ENCODE data around the gene ZNF219.

DNA sequence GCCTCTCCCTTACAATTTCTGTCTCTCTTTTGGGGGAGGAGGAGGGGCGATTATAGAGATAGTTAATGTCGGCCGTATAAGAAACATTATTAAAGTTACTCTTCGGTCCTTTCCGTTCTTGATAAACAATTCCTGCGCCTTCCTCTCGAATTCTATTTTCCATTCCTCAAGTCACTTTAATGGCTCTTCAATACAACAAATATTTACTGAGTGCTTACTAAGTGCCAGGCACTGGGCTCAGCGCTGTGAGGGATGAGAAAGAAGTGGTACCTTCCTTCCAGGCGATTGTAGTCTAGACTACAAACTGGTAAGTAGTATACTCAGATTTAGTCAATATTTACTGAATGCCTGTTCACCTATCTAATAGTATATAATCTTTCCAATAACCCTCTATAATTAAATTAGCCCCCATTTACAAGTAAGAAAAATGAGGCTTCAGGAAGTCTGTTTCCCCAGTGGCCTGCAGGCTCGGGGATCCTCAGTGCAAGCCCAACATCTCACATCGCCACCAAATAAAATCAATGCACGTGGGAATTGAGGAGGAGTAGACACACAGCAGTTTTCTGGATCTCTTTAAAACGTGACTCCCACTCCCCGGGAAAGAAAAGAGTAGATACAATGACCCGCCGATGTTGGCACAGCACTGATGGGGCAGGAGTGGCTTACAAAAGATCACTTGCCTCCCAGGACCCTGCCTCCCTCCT lies 589 bp upstream of the ZNF219 start:
- TF ChIP-seq, protein P1, sequence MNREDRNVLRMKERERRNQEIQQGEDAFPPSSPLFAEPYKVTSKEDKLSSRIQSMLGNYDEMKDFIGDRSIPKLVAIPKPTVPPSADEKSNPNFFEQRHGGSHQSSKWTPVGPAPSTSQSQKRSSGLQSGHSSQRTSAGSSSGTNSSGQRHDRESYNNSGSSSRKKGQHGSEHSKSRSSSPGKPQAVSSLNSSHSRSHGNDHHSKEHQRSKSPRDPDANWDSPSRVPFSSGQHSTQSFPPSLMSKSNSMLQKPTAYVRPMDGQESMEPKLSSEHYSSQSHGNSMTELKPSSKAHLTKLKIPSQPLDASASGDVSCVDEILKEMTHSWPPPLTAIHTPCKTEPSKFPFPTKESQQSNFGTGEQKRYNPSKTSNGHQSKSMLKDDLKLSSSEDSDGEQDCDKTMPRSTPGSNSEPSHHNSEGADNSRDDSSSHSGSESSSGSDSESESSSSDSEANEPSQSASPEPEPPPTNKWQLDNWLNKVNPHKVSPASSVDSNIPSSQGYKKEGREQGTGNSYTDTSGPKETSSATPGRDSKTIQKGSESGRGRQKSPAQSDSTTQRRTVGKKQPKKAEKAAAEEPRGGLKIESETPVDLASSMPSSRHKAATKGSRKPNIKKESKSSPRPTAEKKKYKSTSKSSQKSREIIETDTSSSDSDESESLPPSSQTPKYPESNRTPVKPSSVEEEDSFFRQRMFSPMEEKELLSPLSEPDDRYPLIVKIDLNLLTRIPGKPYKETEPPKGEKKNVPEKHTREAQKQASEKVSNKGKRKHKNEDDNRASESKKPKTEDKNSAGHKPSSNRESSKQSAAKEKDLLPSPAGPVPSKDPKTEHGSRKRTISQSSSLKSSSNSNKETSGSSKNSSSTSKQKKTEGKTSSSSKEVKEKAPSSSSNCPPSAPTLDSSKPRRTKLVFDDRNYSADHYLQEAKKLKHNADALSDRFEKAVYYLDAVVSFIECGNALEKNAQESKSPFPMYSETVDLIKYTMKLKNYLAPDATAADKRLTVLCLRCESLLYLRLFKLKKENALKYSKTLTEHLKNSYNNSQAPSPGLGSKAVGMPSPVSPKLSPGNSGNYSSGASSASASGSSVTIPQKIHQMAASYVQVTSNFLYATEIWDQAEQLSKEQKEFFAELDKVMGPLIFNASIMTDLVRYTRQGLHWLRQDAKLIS (CRISPR knock-in tag; IDR thresholded peaks at IDR 0.05; ENCODE audit: borderline replicate concordance), result no peak
- TF ChIP-seq NR2C2 (CRISPR knock-in tag; IDR thresholded peaks at IDR 0.05) (no peak), ESRRA (CRISPR knock-in tag; IDR thresholded peaks at IDR 0.05; ENCODE audit: borderline replicate concordance) (no peak), NFYB (CRISPR knock-in tag; conservative IDR thresholded peaks at IDR 0.05; ENCODE audit: low read depth) (no peak), CBFB (CRISPR knock-in tag; IDR thresholded peaks at IDR 0.05; ENCODE audit: low read depth) (no peak), TEAD4 (CRISPR knock-in tag; IDR thresholded peaks at IDR 0.05) (no peak), KAT7 (CRISPR knock-in tag; IDR thresholded peaks at IDR 0.05; ENCODE audit: borderline replicate concordance) (no peak), ELF4 (CRISPR knock-in tag; IDR thresholded peaks at IDR 0.05; ENCODE audit: low read depth) (no peak), TCF7 (CRISPR knock-in tag; IDR thresholded peaks at IDR 0.05; ENCODE audit: low read depth) (no peak)
- TF ChIP-seq, protein P2, sequence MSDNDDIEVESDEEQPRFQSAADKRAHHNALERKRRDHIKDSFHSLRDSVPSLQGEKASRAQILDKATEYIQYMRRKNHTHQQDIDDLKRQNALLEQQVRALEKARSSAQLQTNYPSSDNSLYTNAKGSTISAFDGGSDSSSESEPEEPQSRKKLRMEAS (CRISPR knock-in tag; IDR thresholded peaks at IDR 0.05), result no peak
- TF ChIP-seq, protein P3, sequence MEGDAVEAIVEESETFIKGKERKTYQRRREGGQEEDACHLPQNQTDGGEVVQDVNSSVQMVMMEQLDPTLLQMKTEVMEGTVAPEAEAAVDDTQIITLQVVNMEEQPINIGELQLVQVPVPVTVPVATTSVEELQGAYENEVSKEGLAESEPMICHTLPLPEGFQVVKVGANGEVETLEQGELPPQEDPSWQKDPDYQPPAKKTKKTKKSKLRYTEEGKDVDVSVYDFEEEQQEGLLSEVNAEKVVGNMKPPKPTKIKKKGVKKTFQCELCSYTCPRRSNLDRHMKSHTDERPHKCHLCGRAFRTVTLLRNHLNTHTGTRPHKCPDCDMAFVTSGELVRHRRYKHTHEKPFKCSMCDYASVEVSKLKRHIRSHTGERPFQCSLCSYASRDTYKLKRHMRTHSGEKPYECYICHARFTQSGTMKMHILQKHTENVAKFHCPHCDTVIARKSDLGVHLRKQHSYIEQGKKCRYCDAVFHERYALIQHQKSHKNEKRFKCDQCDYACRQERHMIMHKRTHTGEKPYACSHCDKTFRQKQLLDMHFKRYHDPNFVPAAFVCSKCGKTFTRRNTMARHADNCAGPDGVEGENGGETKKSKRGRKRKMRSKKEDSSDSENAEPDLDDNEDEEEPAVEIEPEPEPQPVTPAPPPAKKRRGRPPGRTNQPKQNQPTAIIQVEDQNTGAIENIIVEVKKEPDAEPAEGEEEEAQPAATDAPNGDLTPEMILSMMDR (IDR thresholded peaks at IDR 0.05), result no peak
- TF ChIP-seq, protein P4, sequence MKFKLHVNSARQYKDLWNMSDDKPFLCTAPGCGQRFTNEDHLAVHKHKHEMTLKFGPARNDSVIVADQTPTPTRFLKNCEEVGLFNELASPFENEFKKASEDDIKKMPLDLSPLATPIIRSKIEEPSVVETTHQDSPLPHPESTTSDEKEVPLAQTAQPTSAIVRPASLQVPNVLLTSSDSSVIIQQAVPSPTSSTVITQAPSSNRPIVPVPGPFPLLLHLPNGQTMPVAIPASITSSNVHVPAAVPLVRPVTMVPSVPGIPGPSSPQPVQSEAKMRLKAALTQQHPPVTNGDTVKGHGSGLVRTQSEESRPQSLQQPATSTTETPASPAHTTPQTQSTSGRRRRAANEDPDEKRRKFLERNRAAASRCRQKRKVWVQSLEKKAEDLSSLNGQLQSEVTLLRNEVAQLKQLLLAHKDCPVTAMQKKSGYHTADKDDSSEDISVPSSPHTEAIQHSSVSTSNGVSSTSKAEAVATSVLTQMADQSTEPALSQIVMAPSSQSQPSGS (CRISPR knock-in tag; IDR thresholded peaks at IDR 0.05; ENCODE audit: borderline replicate concordance, low read depth), result no peak
- TF ChIP-seq, protein P5, sequence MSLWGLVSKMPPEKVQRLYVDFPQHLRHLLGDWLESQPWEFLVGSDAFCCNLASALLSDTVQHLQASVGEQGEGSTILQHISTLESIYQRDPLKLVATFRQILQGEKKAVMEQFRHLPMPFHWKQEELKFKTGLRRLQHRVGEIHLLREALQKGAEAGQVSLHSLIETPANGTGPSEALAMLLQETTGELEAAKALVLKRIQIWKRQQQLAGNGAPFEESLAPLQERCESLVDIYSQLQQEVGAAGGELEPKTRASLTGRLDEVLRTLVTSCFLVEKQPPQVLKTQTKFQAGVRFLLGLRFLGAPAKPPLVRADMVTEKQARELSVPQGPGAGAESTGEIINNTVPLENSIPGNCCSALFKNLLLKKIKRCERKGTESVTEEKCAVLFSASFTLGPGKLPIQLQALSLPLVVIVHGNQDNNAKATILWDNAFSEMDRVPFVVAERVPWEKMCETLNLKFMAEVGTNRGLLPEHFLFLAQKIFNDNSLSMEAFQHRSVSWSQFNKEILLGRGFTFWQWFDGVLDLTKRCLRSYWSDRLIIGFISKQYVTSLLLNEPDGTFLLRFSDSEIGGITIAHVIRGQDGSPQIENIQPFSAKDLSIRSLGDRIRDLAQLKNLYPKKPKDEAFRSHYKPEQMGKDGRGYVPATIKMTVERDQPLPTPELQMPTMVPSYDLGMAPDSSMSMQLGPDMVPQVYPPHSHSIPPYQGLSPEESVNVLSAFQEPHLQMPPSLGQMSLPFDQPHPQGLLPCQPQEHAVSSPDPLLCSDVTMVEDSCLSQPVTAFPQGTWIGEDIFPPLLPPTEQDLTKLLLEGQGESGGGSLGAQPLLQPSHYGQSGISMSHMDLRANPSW (CRISPR knock-in tag; conservative IDR thresholded peaks at IDR 0.05; ENCODE audit: low read depth), result no peak
- TF ChIP-seq, protein P6, sequence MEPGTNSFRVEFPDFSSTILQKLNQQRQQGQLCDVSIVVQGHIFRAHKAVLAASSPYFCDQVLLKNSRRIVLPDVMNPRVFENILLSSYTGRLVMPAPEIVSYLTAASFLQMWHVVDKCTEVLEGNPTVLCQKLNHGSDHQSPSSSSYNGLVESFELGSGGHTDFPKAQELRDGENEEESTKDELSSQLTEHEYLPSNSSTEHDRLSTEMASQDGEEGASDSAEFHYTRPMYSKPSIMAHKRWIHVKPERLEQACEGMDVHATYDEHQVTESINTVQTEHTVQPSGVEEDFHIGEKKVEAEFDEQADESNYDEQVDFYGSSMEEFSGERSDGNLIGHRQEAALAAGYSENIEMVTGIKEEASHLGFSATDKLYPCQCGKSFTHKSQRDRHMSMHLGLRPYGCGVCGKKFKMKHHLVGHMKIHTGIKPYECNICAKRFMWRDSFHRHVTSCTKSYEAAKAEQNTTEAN (CRISPR knock-in tag; IDR thresholded peaks at IDR 0.05), result no peak

All from WTC11 (cell line).